Right ventricle myocardium superior (tissue), 1 donor: ENCODE measurements around the gene MIX23. TPM values are rescaled to one million over a fixed set of nuclear protein-coding genes. Genes with fewer than 3 reads are reported as not detected.
A peak's percentile ranks its signal among the peaks of the same experiment; 100 is the strongest.

ENCODE experiments used
- ATAC-seq: fragments of 200-7000 bp; cut with Tn5 transposase; one replicate; pipeline ENCODE4 v1.9.1; 2020; ENCODE audit warnings: mild to moderate bottlenecking; ENCODE audit not compliant: poor library complexity
- DNase-seq: peaks from one replicate; pipeline ENCODE4 v3.0.0-alpha.2; 2020
- intact Hi-C: fragments of 100-400 bp; cut with DNase I; formaldehyde crosslinking; loops from one replicate; pipeline ENCODE4 v1.11.2; 2022
- long read RNA-seq: library from polyadenylated mRNA; unstranded; transcript quantifications from one replicate; pipeline ENCODE4 v2.0.0, GENCODE V29; 2021
- total RNA-seq: library from RNA; stranded (reverse); fragmentation: NEBNext Ultra II Directional; extraction: Animal tissue kit (Norgen Biotek cat#: 25700); gene quantifications from one replicate; pipeline ENCODE4 v1.2.1, GENCODE V29; 2021
- donor health status: DM: no; HTN: yes; CAD: no; lungs with severe emphysema.

MIX23 gene
- 25.0 TPM for total RNA-seq
- long read RNA-seq, transcript CCDC58-201 (5 exons, 720 nt): major isoform, 6 of 8 reads
- long read RNA-seq, partial matches to known transcripts: 0 of 8 reads
- long read RNA-seq, other reads (novel, unspliced or antisense): 2 of 8 reads

- DNase-seq: peak; percentile 92
- ATAC-seq: peak; percentile 90
- intact Hi-C loops: no loop called here
Observed at GRCh38 chr3:122382888-122383666, at the start of gene MIX23. MIX23 (minus strand) TSS chr3:122383231; CDS start chr3:122383224, 7 bp downstream.

GRCh38 chr3:122430371-122430770 lies 47.3 kb upstream of the MIX23 start:
- ATAC-seq (no peak), DNase-seq (no peak)
- intact Hi-C loops: no loop called here

DNA sequence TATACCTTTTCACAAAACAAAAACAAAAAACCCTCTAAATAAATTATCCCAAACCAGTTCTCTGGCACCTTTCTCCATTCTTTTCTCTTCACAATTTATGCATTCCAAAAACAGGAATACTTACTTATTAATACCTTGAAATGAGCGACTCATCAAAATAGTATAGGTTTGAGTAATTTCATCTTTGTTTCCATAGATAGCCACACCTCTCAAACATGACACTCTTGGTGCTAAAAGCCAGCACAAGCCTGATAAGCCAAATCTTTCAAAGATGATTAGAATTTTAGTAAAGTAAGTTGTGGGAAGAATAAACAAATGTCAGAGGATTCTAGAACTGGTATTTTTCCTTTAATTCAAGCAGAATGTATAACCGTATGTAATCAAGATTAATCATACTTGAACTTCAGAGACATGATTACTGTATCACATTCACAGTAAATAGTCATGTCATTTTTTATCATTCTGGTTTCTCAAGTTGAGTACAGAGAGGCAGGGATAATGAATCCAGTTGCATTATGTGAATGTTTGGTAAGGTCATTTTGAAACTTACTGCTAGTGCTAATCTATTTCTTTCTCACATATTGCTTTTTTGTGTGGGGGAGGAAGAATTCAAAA lies 44.9 kb upstream of the MIX23 start:
- intact Hi-C loops: no loop called here
- no peak for ATAC-seq
- DNase-seq: no peak

DNA sequence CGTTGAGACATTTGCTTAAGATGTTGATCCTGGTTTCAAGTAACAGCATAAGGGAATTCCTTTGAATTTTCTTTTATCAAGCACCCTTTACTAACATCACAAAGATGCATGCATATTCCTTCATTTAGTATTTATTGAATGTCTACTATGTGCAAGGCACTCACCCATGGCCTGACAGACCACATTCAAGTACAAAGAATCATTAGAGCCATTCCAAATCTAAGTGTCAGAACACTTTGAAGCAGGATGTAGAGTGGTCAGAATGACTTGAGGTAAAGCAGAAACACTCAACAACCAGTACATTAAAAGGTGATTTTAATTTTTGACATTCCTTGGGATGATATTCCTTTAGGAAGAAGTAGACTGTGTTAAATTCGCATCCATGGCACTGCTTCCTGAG lies 38.8 kb upstream of the MIX23 start:
- DNase-seq (no peak), ATAC-seq (no peak)
- intact Hi-C loops: no loop called here

- ATAC-seq (no peak), DNase-seq (no peak)
- intact Hi-C loops: no loop called here
Observed at GRCh38 chr3:122421101-122421500, 38.1 kb upstream of the MIX23 start.

GRCh38 chr3:122416966-122417365 lies 33.9 kb upstream of the MIX23 start:
- ATAC-seq: no peak
- DNase-seq: no peak
- intact Hi-C loops: no loop called here

DNA sequence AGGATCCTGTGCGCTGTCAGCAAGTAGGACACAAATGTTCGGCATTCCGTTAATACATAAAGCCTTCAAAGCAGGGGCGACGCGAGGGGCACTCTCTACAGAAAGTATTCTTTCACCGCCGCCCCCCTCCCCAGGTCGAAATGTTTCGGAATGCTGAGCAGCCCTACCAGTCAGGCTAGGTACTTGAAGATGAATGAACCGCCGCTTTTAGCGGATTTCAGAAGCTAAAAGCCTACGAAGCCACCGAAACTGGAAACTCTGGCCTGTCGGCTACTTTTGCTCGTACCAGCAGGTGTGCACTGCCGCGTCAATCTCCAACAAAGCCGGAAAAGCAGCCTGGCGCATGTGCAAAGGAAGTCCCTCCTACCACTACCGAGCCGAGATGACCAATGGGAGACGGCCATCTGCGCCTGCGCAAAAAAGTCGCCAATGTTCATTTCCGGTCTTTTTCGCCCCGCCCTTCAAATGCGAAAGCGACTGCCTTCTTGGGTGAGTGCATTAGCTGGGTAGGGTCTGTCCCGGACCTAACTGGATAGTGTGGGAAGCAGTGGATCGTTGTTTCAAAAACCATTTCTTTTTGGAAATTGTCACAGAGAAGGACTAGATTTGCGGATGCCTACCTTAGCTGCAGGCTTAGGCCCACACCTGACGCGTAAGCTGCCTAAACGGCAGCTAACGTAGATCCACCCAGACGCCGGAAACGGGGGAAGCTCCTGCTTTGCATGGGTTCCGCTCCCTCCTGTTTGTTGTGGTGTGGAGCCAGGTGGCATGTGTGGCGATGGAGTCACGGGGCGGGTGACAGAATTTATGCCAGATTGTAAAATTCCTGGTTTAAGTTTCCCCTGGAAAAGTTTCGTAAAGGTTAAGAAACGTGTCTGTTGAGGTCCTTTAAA lies 33.0 kb upstream of the MIX23 start, which contains the start of gene WDR5B:
Gene WDR5B (minus strand): TSS at position 301 of the 893 bp plus-strand sequence. CDS start 534 bp downstream, outside the sequence.
- intact Hi-C loops: no loop called here
- ATAC-seq (peak; percentile 97), DNase-seq (peak; percentile 97)

DNA sequence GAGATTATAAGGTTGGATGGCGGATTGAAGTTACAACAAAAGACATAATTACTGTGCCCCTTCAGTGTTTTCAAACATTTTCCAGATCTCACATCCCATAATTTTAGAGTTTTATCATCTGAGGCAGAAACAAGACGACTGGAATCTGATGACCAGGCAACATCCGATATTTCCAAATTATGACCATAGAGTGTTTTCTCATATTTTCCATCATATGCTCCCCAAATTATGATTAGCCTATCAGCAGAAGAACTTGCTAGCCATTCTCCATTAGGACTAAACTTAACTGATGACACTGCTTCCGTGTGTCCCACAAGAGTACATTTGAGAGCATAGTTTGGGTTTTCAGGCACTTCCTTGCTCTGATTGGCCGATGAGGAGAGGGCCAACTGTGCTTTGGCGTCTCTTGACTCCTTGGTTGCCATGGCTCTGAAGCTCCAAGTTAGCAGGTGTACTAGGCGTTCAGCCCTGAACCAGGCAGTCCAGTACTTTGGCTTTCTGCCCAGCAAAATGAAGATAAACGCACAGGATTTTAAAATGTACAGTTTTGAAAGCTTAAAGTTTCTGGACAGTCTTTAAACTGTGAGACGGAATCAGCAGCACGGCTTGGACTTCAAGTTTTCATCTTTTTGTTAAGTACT lies 32.2 kb upstream of the MIX23 start:
- intact Hi-C loops: no loop called here
- ATAC-seq (peak; percentile 24), DNase-seq (no peak)

- ATAC-seq: no peak
Observed at GRCh38 chr3:122414391-122414790, 31.4 kb upstream of the MIX23 start.

GRCh38 chr3:122410639-122411038 lies 27.6 kb upstream of the MIX23 start:
- intact Hi-C loops: no loop called here
- no peak for ATAC-seq
- DNase-seq: no peak

More at GRCh38 chr3:122414391-122414790, 31.4 kb upstream of the MIX23 start:
- intact Hi-C loops: no loop called here
- DNase-seq: no peak

GRCh38 chr3:122410111-122410510 lies 27.1 kb upstream of the MIX23 start:
- intact Hi-C loops: no loop called here
- no peak for ATAC-seq
- no peak for DNase-seq

DNA sequence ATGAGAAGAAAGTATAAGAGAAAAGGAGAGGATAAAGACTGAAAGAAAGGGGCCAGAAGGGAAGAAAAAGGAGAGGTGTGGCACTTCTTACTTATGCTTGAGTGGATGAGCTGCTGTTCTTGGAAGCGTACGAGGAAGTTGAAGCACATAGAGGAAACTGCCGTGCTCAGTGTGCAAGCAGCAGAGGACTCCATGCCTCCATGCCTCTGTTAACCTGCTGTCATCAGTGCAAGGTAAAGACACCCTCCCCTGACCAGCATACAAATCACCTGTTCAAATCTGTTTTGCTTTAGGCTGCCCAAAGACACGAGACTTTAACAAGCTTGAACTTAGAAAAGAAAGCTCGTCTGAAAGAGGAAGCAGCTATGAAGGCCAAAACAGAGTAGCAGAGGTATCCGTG lies 26.4 kb upstream of the MIX23 start:
- no peak for DNase-seq
- intact Hi-C loops: no loop called here
- ATAC-seq: no peak

DNA sequence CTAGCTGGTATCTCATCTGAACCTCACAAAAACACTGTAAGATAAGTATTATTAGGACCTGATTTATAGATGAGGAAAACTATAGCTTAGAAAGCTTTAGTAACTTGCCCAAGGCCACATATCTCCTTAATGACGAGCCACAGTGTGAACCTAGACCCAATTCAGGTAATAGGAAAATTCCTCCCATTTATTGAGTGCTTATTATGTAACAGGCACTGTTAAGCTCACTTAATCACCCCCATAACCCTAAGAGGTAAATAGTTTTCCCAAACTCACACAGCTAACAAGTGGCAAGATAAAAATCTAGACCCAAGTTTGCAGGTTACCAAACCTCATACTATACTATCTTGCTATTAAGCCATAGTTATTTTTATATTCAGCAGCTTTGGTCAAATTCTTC lies 24.9 kb upstream of the MIX23 start:
- DNase-seq (no peak), ATAC-seq (no peak)
- intact Hi-C loops: no loop called here

DNA sequence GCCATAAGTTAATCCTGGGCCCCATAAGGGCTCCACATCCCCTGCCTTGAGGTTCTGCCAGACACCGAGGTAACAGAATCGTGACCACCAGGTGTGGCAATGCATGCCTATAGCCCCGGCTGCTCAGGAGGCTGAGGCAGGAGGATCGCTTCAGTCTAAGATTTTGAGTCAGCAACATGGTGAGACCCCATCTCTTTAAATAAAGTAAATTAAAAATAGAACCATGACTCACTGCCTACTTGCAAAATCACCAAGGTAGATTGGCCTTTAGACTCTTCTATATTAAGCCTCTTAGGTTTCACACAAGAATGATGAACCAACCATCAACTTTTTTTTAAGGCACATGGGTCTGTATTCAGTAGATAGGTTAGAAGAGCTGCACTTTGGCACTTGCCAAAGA lies 23.2 kb upstream of the MIX23 start:
- ATAC-seq: no peak
- intact Hi-C loops: no loop called here

GRCh38 chr3:122405015-122405414 lies 22.0 kb upstream of the MIX23 start:
- DNase-seq: no peak
- intact Hi-C loops: no loop called here
- no peak for ATAC-seq

More for the DNA sequence above, 23.2 kb upstream of the MIX23 start:
- no peak for DNase-seq

- ATAC-seq (no peak), DNase-seq (no peak)
- intact Hi-C loops: no loop called here
Observed at GRCh38 chr3:122403489-122403888, 20.5 kb upstream of the MIX23 start.

- intact Hi-C loops: no loop called here
- no peak for ATAC-seq
- DNase-seq: no peak
Observed at GRCh38 chr3:122398920-122399319, 15.9 kb upstream of the MIX23 start.

DNA sequence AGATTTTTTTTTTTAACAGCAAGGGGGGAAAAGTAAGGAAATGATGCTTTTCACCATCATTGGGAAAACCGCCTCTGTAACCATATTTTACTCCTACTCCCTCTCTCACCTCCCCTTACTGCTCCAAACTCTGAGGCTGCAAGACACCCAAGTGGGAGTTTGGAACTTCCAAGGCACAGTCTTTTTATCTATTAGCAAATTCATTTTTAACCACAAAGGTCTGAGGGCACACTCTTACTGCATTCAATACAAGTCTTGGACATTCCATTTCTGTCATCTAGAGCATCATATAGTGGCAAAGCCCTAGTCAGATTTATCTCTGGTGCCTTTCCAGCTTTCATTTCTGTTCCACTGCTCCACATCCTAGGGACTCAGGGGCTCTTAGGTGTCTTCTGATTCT lies 14.2 kb upstream of the MIX23 start:
- ATAC-seq (no peak), DNase-seq (no peak)
- intact Hi-C loops: no loop called here

- no peak for DNase-seq
- intact Hi-C loops: no loop called here
- ATAC-seq: no peak
Observed at GRCh38 chr3:122396511-122396910, 13.5 kb upstream of the MIX23 start.
